SH-SY5Y (cell line): ENCODE measurements around the gene CPT1C.

Experiments used
- GATA2 ChIP-seq: IDR thresholded peaks from 2 replicates; pipeline ENCODE4 v1.6.1; 2011; ENCODE audit warnings: mild to moderate bottlenecking, low read depth, low read length
- GATA3 ChIP-seq: IDR thresholded peaks from 2 replicates; pipeline ENCODE4 v1.6.1; 2011; ENCODE audit warnings: low read depth, mild to moderate bottlenecking, low read length, moderate library complexity

DNA sequence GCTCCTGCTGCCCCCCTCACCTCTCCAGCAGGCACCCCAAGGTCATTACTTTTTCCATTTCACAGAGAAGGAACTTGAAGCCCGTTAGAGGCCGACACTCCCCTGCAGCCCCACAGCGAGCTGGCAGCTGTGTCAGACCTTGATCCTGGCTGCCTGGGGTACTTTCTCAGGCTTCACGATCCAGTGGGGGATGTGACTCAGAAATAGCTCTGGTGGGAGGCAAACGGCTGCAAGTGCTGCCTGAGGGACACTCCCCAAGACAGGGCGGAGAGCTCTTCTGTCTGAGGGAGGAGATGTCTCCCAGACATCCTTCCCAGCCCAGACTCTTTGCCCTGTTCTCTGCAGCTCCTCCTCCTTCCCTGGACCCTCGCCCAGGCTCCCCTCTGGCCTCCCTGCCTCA is 67.4 kb downstream of the CPT1C start:
- TF ChIP-seq GATA2 (no peak), GATA3 (no peak)
